Stimulated activated CD8-positive, alpha-beta memory T cell treated with anti-CD3 and anti-CD28 coated beads, Interleukin-15, amount 100 ng/mL, for 1 hour (primary cell): ENCODE results near the gene WWOX.
"Not testable (repeated sequence)": the region's sequence is repeated elsewhere in the genome, so short reads cannot be mapped to it uniquely, and the experiment has no call there.

ENCODE experiments used
- DNase-seq: peaks from one replicate; pipeline ENCODE4 v3.0.0-alpha.2; 2020; ENCODE audit warnings: low read depth

WWOX gene

DNA sequence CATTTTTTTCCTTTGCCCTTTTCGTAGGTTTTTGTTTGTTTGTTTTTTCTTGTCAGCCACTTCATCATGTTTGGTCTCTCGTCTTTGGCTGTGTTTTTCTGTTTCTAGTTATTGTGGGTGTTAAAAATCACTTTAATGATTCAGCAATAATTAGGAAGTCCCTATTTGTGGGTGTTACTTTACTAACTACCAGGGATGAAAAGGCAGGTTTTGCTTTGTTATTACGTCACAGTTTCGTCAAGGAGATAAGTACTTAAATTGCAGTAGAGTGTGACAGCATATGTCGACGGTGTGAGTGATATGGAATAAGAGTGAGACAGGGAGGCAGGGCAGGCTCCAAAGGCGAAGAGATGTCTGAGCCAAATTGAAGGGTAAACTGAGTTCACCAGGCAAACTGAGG, 479.6 kb downstream of the WWOX start:
- DNase-seq, result no peak

DNA sequence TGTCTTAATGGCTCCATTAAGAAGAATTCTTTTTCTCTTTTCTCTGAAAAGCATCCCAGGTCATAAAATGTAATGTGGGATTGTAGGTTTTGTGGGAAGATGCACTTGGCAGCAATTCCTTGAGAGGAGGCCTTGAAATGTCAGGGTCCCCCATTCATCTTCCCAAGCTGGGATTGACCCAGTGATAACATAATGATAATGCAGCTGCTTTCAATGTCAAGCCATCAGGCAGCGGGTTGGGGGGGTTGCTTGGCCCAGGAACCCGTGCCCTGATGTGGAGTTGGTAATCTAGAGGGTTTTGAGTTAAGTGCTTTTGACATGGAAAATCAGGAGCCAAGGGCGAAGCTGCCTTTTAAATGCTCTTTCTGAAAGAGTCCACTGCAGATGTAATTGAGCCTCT, 484.0 kb downstream of the WWOX start:
- no peak for DNase-seq

DNA sequence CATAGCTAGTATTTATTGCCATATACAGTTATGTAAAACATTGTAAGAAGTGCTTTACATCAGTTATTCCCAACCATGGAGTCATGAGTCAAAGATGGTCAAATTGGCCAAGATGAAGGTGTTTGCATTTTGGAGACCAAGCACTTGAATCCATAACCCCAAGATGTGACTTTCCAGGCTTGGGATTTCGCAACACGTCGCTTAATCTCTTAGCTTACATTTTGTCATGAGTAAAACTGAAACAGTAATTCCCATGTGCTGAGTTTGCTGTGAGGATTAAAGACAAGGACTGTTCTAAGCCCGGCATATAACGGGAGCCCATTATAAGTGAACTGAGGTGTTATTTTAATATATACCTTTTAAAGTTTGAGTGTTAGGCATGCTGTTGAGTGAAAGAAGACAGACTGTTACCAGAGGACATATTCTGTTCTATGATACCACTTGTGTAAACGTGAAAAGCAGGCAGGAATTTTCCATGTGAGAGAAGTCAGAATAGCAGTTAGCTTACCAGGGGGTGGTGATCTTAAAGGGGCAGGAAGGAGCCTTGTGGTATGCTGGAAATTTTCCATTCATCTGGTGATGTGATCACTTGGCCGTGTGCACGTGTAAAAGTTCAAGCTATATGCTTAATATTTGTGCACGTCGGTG, 484.9 kb downstream of the WWOX start:
- no peak for DNase-seq

GRCh38 chr16:78584991-78585390, 485.5 kb downstream of the WWOX start:
- no peak for DNase-seq

- DNase-seq, result no peak
Measured at GRCh38 chr16:78589331-78589730, 489.9 kb downstream of the WWOX start.

- no peak for DNase-seq
Measured at GRCh38 chr16:78591682-78592103, 492.2 kb downstream of the WWOX start.

DNA sequence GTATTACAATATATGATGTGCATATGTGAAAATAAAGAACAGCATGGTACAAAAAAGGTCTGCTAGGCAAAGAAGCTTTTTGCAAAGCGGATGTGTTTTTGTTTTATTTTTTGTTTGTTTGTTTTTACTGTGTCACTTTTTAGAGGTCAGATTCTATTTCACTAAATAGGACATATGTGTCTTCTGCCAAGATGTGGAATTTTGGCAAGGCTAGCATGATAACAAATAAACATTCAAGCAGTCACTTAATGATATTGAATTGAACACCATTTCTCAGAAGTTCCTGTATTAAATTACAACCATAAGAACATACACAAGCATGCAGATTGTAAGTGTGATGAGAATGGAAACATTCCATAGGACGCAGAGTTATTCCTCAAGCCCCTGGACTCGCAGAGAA, 492.7 kb downstream of the WWOX start:
- no peak for DNase-seq

- DNase-seq, result no peak
Measured at GRCh38 chr16:78593352-78593751, 493.9 kb downstream of the WWOX start.

DNA sequence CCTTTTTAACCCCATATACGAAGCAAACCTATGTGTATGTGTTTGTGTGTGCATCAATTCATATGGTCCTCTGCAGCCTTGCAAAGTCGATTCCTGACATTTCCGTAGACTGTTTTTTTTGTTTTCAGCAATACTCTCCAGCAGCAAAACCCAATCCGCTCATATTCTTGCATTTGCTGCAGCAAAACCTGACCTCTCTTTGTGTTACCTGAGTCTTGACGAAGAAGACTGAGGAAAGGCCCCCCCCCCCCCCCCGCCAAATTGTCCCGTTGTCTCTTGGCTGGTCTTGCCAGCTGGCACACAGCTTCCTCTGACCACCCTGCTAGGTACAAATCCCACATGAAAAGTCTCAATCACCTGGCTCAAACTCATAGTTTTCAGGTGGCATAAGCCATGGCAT, 494.7 kb downstream of the WWOX start:
- no peak for DNase-seq

DNA sequence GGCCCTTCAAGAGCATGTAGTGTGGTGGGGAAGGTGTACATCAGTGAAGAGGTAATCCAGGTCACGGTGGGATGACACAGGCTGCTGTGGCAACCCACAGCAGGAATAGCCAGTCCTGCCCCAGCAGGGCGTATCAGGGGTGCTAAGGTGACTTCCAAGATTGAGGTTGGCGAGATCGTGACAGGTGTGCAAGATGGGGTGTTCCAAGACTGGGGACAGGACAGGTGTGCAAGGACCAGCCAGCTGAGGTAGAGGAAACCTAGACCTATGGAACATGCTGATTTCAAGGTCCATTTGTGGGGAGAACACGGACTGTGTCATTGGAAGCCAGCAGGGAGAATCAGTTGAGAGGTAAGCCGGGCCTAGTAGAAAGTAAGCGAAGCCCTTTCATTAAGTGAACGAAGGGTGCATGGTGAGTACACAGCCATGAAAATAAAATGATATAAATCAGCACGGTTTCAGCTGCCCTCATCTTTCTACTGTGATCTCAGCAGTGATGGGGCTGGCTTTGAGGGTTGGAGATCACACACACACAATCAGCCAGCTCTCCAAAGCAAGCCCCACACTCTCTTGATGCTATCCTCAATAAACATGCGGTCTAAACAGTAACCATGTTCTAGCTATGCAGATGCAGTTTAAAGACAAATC, 497.0 kb downstream of the WWOX start:
- DNase-seq, result no peak

- no peak for DNase-seq
Measured at GRCh38 chr16:78596996-78597422, 497.6 kb downstream of the WWOX start.

- no peak for DNase-seq
Measured at GRCh38 chr16:78597809-78598570, 498.5 kb downstream of the WWOX start.

DNA sequence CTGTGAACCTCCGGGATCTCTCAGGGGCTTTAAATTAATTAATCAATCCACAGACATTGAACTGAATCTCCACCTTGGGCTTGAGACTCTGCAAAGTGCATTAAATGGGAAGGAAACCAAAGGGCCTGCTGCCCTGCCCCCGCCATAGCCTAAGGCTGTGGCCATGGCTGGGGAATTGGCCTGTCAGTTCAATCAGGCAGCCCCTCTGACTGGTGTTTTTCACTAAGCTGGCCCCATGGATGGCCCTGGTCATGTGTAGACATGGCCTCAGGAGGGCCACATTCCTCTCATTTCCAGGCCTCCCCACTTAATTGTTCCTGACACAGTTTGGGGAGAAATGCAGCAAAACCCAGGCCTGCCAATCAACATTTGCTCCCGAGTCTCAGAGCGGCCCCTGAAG, 499.8 kb downstream of the WWOX start:
- no peak for DNase-seq

GRCh38 chr16:78604423-78605062, 505.1 kb downstream of the WWOX start:
- DNase-seq, result not testable (repeated sequence)

DNA sequence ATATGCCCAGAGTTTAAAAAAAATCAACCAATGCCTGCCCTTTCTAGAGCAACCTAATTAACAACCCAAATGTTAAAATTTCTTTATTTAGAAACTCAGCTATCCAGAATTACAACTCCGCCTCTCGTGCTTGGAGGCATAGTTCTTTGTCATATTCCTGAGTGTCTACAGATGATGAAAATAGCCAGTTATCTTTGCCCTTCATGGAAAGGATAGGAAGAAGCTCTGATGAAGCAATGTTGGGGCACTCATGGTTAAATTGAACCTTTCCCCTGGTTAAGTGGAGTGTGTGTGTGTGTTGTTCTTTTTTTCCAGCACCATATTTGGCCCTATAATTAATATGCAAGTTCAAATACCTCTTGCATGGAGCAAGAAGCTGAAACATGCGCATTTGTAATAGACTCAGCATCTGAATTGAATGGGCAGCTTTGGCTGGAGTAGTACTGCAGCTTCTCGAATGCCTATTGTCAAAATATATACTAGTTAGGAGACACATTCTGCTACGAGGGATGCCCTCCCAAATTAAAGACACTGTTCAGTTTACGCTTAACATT, 506.2 kb downstream of the WWOX start:
- no peak for DNase-seq

DNA sequence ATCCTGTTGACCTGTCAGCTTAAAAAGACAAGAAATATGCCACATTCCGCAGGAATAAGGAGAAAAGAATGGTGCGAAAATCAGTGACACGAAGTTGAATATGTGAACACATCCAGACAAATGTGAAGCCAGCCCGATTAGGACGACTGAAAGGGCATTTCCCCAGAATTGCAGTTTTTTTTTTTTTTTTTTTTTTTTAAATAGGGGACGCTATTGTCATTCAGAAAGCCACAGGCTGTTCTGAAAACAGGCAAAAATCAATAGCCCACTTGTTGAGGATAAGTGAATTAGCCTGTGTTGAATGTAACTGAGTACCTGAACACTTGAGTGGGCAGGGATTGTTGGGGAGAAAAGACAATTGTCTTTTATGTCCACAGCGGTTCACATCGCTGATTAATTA, 507.1 kb downstream of the WWOX start:
- no peak for DNase-seq

GRCh38 chr16:78607022-78607421, 507.6 kb downstream of the WWOX start:
- DNase-seq, result no peak

DNA sequence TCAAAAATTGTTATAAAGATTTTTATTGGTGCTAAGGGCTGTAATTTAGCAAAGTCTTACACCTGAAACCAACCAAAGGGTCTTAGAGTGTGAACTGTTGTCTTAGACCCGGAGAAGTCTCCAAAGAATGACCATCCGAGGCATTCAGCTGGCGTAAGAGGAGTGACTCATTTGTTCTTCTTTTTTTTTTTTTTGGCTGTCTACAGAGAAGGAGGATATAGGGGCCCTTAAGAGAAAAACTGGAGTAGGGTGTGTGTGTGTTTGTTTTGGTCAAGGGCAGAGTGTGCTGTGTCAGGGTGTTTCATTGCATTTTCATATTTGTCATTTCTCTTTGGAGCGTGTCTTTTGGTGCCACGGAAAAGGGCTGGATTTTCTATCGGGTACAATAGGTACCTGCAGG, 508.0 kb downstream of the WWOX start:
- no peak for DNase-seq

DNA sequence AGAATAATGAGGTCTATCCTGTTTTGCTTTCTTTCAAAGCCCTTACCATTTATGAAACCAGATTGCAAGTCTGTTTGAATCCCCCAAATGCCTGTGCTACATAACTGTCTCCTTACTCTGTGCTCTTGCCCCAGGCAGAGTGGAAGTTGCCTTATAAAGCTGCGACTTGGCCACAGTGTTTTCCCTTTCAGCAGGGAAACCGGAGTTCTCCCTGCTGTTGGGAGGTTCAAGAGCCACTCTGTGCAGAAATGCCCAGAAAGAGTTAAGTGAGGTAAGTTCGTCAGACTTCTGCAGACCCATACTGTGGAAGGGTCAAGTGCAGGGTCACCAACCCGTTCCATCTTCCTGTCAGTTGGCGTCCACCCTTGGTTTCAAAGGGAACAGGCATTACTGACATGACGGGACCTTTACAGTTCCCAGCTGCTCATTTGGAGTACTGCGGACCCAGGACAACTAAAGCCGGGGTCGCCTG, 508.9 kb downstream of the WWOX start:
- no peak for DNase-seq

DNA sequence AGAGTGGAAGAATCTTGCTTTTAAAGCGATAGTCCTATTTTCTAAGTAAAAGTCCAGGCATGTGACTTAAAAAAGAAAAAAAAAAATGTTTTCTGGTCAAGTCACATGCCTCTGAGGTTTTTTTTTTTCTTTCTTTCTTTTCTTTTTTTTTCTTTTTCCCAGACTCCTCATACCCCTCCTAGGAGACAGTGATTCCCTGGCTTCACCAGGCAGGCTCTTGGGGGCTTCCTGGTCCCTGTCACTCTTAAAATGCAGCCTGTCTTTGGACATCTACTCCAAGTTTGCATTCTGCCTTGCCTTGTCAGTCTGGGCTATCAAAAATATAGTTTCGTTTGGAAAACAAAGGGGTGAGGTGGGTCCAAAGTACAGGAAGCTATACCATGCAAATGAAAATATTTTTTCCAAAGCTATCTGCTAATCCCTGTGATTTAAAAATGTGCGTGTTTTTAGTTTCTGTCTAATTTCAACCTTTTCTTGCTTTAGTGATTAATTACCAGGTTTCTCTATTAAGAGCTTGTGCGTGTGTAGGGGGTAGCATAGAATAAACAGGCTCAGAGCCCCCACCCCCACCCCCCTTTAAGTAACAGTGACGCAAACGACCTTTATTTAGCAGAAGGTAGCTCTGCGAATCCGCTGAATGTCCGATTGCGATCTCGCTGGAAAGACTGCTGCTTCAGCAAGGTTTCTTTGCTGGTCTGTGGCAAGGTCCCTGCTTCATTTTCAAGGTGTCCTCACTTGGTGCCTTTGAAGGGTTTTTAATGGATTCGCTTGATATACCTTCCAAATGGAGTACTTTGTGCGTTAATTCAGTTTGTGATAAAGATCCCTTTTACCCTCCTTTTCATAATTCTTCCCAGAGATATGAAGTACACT, 510.2 kb downstream of the WWOX start:
- no peak for DNase-seq

DNA sequence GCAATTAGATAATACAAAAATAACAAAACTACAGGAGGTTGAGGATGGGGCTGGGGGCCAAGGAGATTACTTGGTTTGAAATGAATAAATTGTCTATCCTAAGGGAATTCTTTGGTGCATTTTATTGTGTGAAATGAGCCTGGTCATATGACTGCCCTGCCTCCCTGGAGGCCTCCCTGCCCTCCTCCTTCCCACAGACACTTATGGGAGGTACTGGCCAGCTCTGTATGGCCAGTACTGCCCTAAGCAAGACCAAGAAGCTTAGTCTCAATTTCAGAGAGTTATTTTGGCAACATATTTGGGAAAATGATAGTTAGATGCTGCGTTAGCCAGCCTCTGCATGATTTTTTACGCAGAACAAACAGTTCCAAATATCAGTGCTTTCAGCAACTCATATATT, 511.9 kb downstream of the WWOX start:
- no peak for DNase-seq
